LNCaP clone FGC (cell line): Measurements from ENCODE around the gene REPIN1.

Experiments
- DNase-seq: peaks from one replicate; pipeline ENCODE4 v3.0.0-alpha.2; 2011; ENCODE audit warnings: low read depth
- H3K4me3 ChIP-seq: 2 replicates; pipeline ENCODE4 v1.5.1; 2011; ENCODE audit warnings: mild to moderate bottlenecking, low read depth, low read length, control low read depth
- CTCF ChIP-seq: IDR thresholded peaks from 2 replicates; pipeline ENCODE4 v1.5.1; 2012; ENCODE audit warnings: mild to moderate bottlenecking; ENCODE audit not compliant: control insufficient read depth, insufficient read depth; ENCODE audit errors: extremely low read depth

REPIN1 gene

GRCh38 chr7:150351587-150352194 lies 16.9 kb upstream of the REPIN1 start:
- no peak for TF ChIP-seq CTCF
- no peak for DNase-seq

GRCh38 chr7:150355666-150356059 lies 13.0 kb upstream of the REPIN1 start:
- DNase-seq, result no peak
- H3K4me3 ChIP-seq, result no peak overlapping the region
- TF ChIP-seq CTCF, result no peak

More at GRCh38 chr7:150351587-150352194, 16.9 kb upstream of the REPIN1 start:
- H3K4me3 ChIP-seq, result no peak overlapping the region

GRCh38 chr7:150356265-150356897 lies 12.2 kb upstream of the REPIN1 start:
- no peak for DNase-seq
- no peak overlapping the region for H3K4me3 ChIP-seq
- peak; percentile 55 for TF ChIP-seq CTCF

DNA sequence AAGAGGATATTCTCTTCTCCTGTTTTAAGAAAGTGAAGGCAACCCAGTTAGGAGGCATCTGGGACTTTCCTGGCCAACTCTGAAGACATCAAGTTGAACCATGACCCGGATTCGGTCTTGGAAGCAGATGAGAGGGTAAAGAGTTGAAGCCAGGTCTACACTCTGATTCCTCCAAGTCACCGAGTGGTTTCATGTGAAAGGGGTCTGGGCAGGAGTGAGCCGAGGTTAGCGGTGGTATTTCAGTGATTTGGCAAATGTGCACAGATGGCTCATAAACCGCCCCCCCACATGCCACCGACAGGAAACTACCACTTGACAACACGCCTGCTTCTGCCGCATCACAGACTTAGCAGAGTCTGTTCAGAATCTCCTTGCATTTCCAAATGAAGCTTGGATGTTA lies 11.4 kb upstream of the REPIN1 start:
- TF ChIP-seq CTCF, result no peak
- DNase-seq, result no peak
- no peak overlapping the region for H3K4me3 ChIP-seq

- no peak overlapping the region for H3K4me3 ChIP-seq
- TF ChIP-seq CTCF, result no peak
- DNase-seq, result no peak
These were observed 10.7 kb upstream of the REPIN1 start for GRCh38 chr7:150357771-150358427.

- no peak for DNase-seq
- no peak for TF ChIP-seq CTCF
- no peak overlapping the region for H3K4me3 ChIP-seq
These were observed 10.2 kb upstream of the REPIN1 start for GRCh38 chr7:150358433-150358832.
